ENCODE measurements around the gene CLVS2.

- TF ChIP-seq GATA1 (IDR thresholded peaks at IDR 0.05; ENCODE audit: low read depth, low read length) (no peak), POLR2A (IDR thresholded peaks at IDR 0.05; ENCODE audit: low read length) (no peak)
These were observed 21.2 kb downstream of the CLVS2 start for GRCh38 chr6:123017104-123017682.

Measured in erythroblast (primary cell).